Measurements from ENCODE around the gene CPTP.
A peak's percentile ranks its signal among the peaks of the same experiment; 100 is the strongest.

The CPTP gene

GRCh38 chr1:1374929-1375662, 50.5 kb downstream of the CPTP start, which contains the start of gene AURKAIP1:
Gene AURKAIP1, minus strand, starts transcription at chr1:1375207. Its CDS starts 451 bp downstream, at chr1:1374756.
- H3K27me3 ChIP-seq (replicated peaks; ENCODE audit: insufficient read depth, low read length), result no peaks in the 10 kb centered on the region
- peaks cover 15% of the 10 kb centered on the region for H3F3A ChIP-seq (ENCODE audit: insufficient read depth, low read length)
- H3K4me1 ChIP-seq (ENCODE audit: low read length), result peaks cover 16% of the 10 kb centered on the region
- no peaks in the 10 kb centered on the region for H3K9me3 ChIP-seq (replicated peaks; ENCODE audit: insufficient read depth, low read length)
- H3K27ac ChIP-seq (ENCODE audit: low read length), result peak within 1 kb of the TSS; percentile 73
- no peaks in the 10 kb centered on the region for H4K20me1 ChIP-seq (ENCODE audit: insufficient read depth, low read length)
- TF ChIP-seq, protein P1, sequence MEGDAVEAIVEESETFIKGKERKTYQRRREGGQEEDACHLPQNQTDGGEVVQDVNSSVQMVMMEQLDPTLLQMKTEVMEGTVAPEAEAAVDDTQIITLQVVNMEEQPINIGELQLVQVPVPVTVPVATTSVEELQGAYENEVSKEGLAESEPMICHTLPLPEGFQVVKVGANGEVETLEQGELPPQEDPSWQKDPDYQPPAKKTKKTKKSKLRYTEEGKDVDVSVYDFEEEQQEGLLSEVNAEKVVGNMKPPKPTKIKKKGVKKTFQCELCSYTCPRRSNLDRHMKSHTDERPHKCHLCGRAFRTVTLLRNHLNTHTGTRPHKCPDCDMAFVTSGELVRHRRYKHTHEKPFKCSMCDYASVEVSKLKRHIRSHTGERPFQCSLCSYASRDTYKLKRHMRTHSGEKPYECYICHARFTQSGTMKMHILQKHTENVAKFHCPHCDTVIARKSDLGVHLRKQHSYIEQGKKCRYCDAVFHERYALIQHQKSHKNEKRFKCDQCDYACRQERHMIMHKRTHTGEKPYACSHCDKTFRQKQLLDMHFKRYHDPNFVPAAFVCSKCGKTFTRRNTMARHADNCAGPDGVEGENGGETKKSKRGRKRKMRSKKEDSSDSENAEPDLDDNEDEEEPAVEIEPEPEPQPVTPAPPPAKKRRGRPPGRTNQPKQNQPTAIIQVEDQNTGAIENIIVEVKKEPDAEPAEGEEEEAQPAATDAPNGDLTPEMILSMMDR (IDR thresholded peaks at IDR 0.05; ENCODE audit: low read length), result peak; percentile 21
- TF ChIP-seq EZH2 (optimal IDR thresholded peaks at IDR 0.05; ENCODE audit: low read depth, low read length), result no peak
- H3K79me2 ChIP-seq (ENCODE audit: low read length), result peaks cover 26% of the 10 kb centered on the region
- peak within 1 kb of the TSS; percentile 98 for H3K9ac ChIP-seq (ENCODE audit: low read length)
- H3K4me2 ChIP-seq (ENCODE audit: low read depth, low read length), result peak within 1 kb of the TSS; percentile 77
- no peaks in the 10 kb centered on the region for H3K36me3 ChIP-seq (replicated peaks; ENCODE audit: insufficient read depth, low read length)
- peak within 1 kb of the TSS; percentile 96 for H3K4me3 ChIP-seq (ENCODE audit: low read length)
- peak; percentile 100 for DNase-seq
- H2AFZ ChIP-seq (ENCODE audit: low read length), result peak within 1 kb of the TSS; percentile 81
- no peaks in the 10 kb centered on the region for H3K9me2 ChIP-seq (replicated peaks; ENCODE audit: insufficient read depth, low read length)

- H3F3A ChIP-seq (ENCODE audit: insufficient read depth, low read length), result peaks cover 15% of the 10 kb centered on the region
- no peaks in the 10 kb centered on the region for H3K9me3 ChIP-seq (replicated peaks; ENCODE audit: insufficient read depth, low read length)
- H3K4me3 ChIP-seq (ENCODE audit: low read length), result no peak overlapping the region
- no peak overlapping the region for H3K27ac ChIP-seq (ENCODE audit: low read length)
- TF ChIP-seq EZH2 (optimal IDR thresholded peaks at IDR 0.05; ENCODE audit: low read depth, low read length) (no peak), EZH2phosphoT487 (IDR thresholded peaks at IDR 0.05; ENCODE audit: low read length) (no peak)
- TF ChIP-seq, protein P1 (IDR thresholded peaks at IDR 0.05; ENCODE audit: low read length), result no peak
- H3K9ac ChIP-seq (ENCODE audit: low read length), result no peak overlapping the region
- H4K20me1 ChIP-seq (ENCODE audit: insufficient read depth, low read length), result no peaks in the 10 kb centered on the region
- peaks cover 26% of the 10 kb centered on the region for H3K79me2 ChIP-seq (ENCODE audit: low read length)
- no peak overlapping the region for H2AFZ ChIP-seq (ENCODE audit: low read length)
- no peaks in the 10 kb centered on the region for H3K9me2 ChIP-seq (replicated peaks; ENCODE audit: insufficient read depth, low read length)
- no peaks in the 10 kb centered on the region for H3K36me3 ChIP-seq (replicated peaks; ENCODE audit: insufficient read depth, low read length)
- H3K4me2 ChIP-seq (ENCODE audit: low read depth, low read length), result no peak overlapping the region
- peaks cover 14% of the 10 kb centered on the region for H3K4me1 ChIP-seq (ENCODE audit: low read length)
- DNase-seq, result no peak
- H3K27me3 ChIP-seq (replicated peaks; ENCODE audit: insufficient read depth, low read length), result no peaks in the 10 kb centered on the region
Observed at GRCh38 chr1:1376551-1377226, 52.1 kb downstream of the CPTP start.

GRCh38 chr1:1377540-1378205, 53.1 kb downstream of the CPTP start:
- H3K9ac ChIP-seq (ENCODE audit: low read length), result no peak overlapping the region
- H3K79me2 ChIP-seq (ENCODE audit: low read length), result peaks cover 27% of the 10 kb centered on the region
- peaks cover 7% of the 10 kb centered on the region for H3K4me1 ChIP-seq (ENCODE audit: low read length)
- no peak for DNase-seq
- H3K9me3 ChIP-seq (replicated peaks; ENCODE audit: insufficient read depth, low read length), result no peaks in the 10 kb centered on the region
- TF ChIP-seq EZH2 (optimal IDR thresholded peaks at IDR 0.05; ENCODE audit: low read depth, low read length) (no peak), EZH2phosphoT487 (IDR thresholded peaks at IDR 0.05; ENCODE audit: low read length) (no peak)
- TF ChIP-seq, protein P1 (IDR thresholded peaks at IDR 0.05; ENCODE audit: low read length), result no peak
- peaks cover 12% of the 10 kb centered on the region; the same call in 1 of the 2 replicates for H3F3A ChIP-seq (ENCODE audit: insufficient read depth, low read length)
- no peak overlapping the region for H2AFZ ChIP-seq (ENCODE audit: low read length)
- H3K4me3 ChIP-seq (ENCODE audit: low read length), result no peak overlapping the region
- H3K27me3 ChIP-seq (replicated peaks; ENCODE audit: insufficient read depth, low read length), result no peaks in the 10 kb centered on the region
- no peaks in the 10 kb centered on the region for H3K9me2 ChIP-seq (replicated peaks; ENCODE audit: insufficient read depth, low read length)
- H3K4me2 ChIP-seq (ENCODE audit: low read depth, low read length), result no peak overlapping the region
- H3K27ac ChIP-seq (ENCODE audit: low read length), result no peak overlapping the region
- H3K36me3 ChIP-seq (replicated peaks; ENCODE audit: insufficient read depth, low read length), result no peaks in the 10 kb centered on the region
- H4K20me1 ChIP-seq (ENCODE audit: insufficient read depth, low read length), result no peaks in the 10 kb centered on the region

Measured in MM.1S (cell line).